GM12878 (cell line): ENCODE data around the gene MAN1A1. TPM values are rescaled to one million over a fixed set of nuclear protein-coding genes. Genes with fewer than 3 reads are reported as not detected.

ENCODE experiments used
- ATAC-seq: fragments of 200-7000 bp; cut with Tn5 transposase; 3 replicates; pipeline ENCODE4 v1.9.1; 2020; ENCODE audit warnings: mild to moderate bottlenecking, moderate library complexity
- BruUV-seq: library from RNA; stranded (reverse); fragments of 400-500 nt; replicated peaks from 2 replicates; lab custom pipeline; 2021; lab: Mats Ljungman, UMichigan
- CTCF ChIA-PET: fragments of 300-600 bp; sonication (Branson Sonifier 250); formaldehyde crosslinking; extraction: SDS; loops from one replicate; lab custom pipeline; 2021; ENCODE audit warnings: inconsistent platforms; lab: Yijun Ruan, JAX
- POLR2A ChIA-PET: fragments of 350-600 bp; formaldehyde crosslinking; extraction: SDS; loops from one replicate; lab custom pipeline; 2021; ENCODE audit warnings: inconsistent platforms; lab: Charles Lee
- RAD21 ChIA-PET: fragments of 300-600 bp; sonication (Branson Sonifier 250); formaldehyde crosslinking; loops from one replicate; lab custom pipeline; 2023; ENCODE audit warnings: antibody characterized with exemption; ENCODE audit not compliant: unreplicated experiment; lab: Charles Lee
- SMC1A ChIA-PET: fragments of 300-600 bp; sonication (Branson Sonifier 250); formaldehyde crosslinking; loops from one replicate; lab custom pipeline; 2023; ENCODE audit not compliant: unreplicated experiment, uncharacterized antibody; lab: Charles Lee
- DNase-seq: peaks from one replicate; pipeline ENCODE4 v3.0.0-alpha.2; 2011; ENCODE audit warnings: low read depth, low spot score
- FAIRE-seq: peaks from 3 replicates; lab custom pipeline; 2011; peaks lifted over from hg19 to GRCh38; lab: Jason Lieb, UNC
- H2AFZ ChIP-seq: 2 replicates; pipeline ENCODE4 v1.6.0; 2011; ENCODE audit warnings: low read depth, low read length, control low read depth; ENCODE audit not compliant: control insufficient read depth
- H3K27ac ChIP-seq: 2 replicates; pipeline ENCODE4 v1.5.1; 2011; ENCODE audit warnings: control low read depth; ENCODE audit not compliant: control insufficient read depth, insufficient read depth
- H3K27me3 ChIP-seq, 2 experiments: replicated peaks in 1 of 2; 2 replicates each; pipeline versions ENCODE4 v1.6.0 to v1.6.1; 2011; ENCODE audit warnings: low read length in 1 of 2; ENCODE audit not compliant: control insufficient read depth in 2 of 2, insufficient read depth in 2 of 2
- H3K36me3 ChIP-seq, 2 experiments: 2 replicates each; pipeline ENCODE4 v1.5.1; 2011; ENCODE audit warnings: low read length in 1 of 2; ENCODE audit not compliant: control insufficient read depth in 2 of 2, insufficient read depth in 2 of 2
- H3K4me1 ChIP-seq: 2 replicates; pipeline ENCODE4 v1.6.1; 2011; ENCODE audit warnings: mild to moderate bottlenecking, low read length, moderate library complexity, mixed read lengths; ENCODE audit not compliant: control insufficient read depth, insufficient read depth
- H3K4me2 ChIP-seq: 2 replicates; pipeline ENCODE4 v1.6.0; 2011; ENCODE audit warnings: control low read depth; ENCODE audit not compliant: control insufficient read depth, insufficient read depth
- H3K4me3 ChIP-seq: fragments of 200-600 bp; sonication (generic); 2 replicates; pipeline ENCODE4 v1.5.1; 2016
- H3K79me2 ChIP-seq: 2 replicates; pipeline ENCODE4 v1.6.0; 2011; ENCODE audit warnings: low read length; ENCODE audit not compliant: control insufficient read depth, insufficient read depth
- H3K9ac ChIP-seq: 2 replicates; pipeline ENCODE4 v1.8.0; 2011; ENCODE audit warnings: low read length, control low read depth, mixed read lengths; ENCODE audit not compliant: control insufficient read depth, insufficient read depth
- H3K9me3 ChIP-seq: replicated peaks from 3 replicates; pipeline ENCODE4 v1.5.1; 2011; ENCODE audit warnings: mild to moderate bottlenecking, low read length; ENCODE audit not compliant: control insufficient read depth, insufficient read depth
- H4K20me1 ChIP-seq: 2 replicates; pipeline ENCODE4 v1.6.0; 2011; ENCODE audit not compliant: control insufficient read depth, insufficient read depth
- BCL11A ChIP-seq: IDR thresholded peaks from 2 replicates; pipeline ENCODE4 v1.6.1; 2011; ENCODE audit warnings: low read depth, low read length
- CREB1 ChIP-seq: IDR thresholded peaks from 2 replicates; pipeline ENCODE4 v1.6.1; 2012; ENCODE audit warnings: low read depth, mild to moderate bottlenecking, inconsistent platforms
- GABPA ChIP-seq: IDR thresholded peaks from 2 replicates; pipeline ENCODE4 v1.6.1; 2014; ENCODE audit warnings: antibody characterized with exemption, low read depth, mild to moderate bottlenecking, inconsistent platforms
- HDAC6 ChIP-seq: fragments of 200-600 bp; sonication (generic); IDR thresholded peaks from one replicate; pipeline ENCODE4 v1.8.0; 2017; ENCODE audit warnings: antibody characterized with exemption; ENCODE audit not compliant: unreplicated experiment
- MEF2B ChIP-seq: fragments of 450-650 bp; IDR thresholded peaks from 2 replicates; pipeline ENCODE4 v1.6.1; 2018; ENCODE audit warnings: mild to moderate bottlenecking, moderate library complexity; ENCODE audit not compliant: partially characterized antibody, poor library complexity, severe bottlenecking
- MTA2 ChIP-seq: fragments of 450-650 bp; IDR thresholded peaks from 2 replicates; pipeline ENCODE4 v1.6.1; 2016; ENCODE audit warnings: low read depth, mild to moderate bottlenecking, moderate library complexity
- NR2C1 ChIP-seq: fragments of 450-650 bp; IDR thresholded peaks from 2 replicates; pipeline ENCODE4 v1.6.1; 2017; ENCODE audit warnings: antibody characterized with exemption, mild to moderate bottlenecking, moderate library complexity
- POLR2AphosphoS2 ChIP-seq: IDR thresholded peaks from 2 replicates; pipeline ENCODE4 v1.6.1; 2011; ENCODE audit warnings: low read depth, mild to moderate bottlenecking, low read length, improper control_type of control experiment, moderate library complexity
- RAD51 ChIP-seq: fragments of 450-650 bp; IDR thresholded peaks from 2 replicates; pipeline ENCODE4 v1.6.1; 2016; ENCODE audit warnings: moderate library complexity, mild to moderate bottlenecking, inconsistent platforms
- RBBP5 ChIP-seq: fragments of 200-600 bp; sonication (generic); conservative IDR thresholded peaks from 2 replicates; pipeline ENCODE4 v1.6.1; 2016
- RUNX3 ChIP-seq: IDR thresholded peaks from 2 replicates; pipeline ENCODE4 v1.6.1; 2012; ENCODE audit warnings: low read length, inconsistent platforms
- SIN3A ChIP-seq: IDR thresholded peaks from 2 replicates; pipeline ENCODE4 v1.6.1; 2012; ENCODE audit warnings: low read depth, low read length, improper control_type of control experiment
- ZNF274 ChIP-seq: IDR thresholded peaks from one replicate; pipeline ENCODE4 v1.8.0; 2011; ENCODE audit not compliant: insufficient read length, insufficient read depth
- WGBS: methylation state at CpG from one replicate; pipeline ENCODE4 v1.1.6; 2016; ENCODE audit warnings: low lambda C conversion rate; ENCODE audit not compliant: insufficient replicate concordance, insufficient coverage; ENCODE audit errors: missing lambda C conversion rate; 5-methylcytosine and 5-hydroxymethylcytosine counted together
- in situ Hi-C: fragments of 300-500 bp; cut with MboI; formaldehyde crosslinking; loops from 9 replicates; pipeline ENCODE4 v1.14.3; 2018; ENCODE audit warnings: mixed read lengths
- intact Hi-C: fragments of 100-400 bp; cut with micrococcal nuclease; formaldehyde crosslinking; loops from one replicate; pipeline ENCODE4 v1.14.2; 2022; ENCODE audit not compliant: unreplicated experiment
- polyA plus RNA-seq, 11 experiments: library from polyadenylated mRNA; depleted of rRNA in 4 of 11; unstranded in 6 of 11; stranded (reverse) in 5 of 11; fragments of >200 nt; fragmentation: Nextera tagmentation in 4 of 11; fragmentation: Illumina TruSeq in 1 of 11; extraction: Ambion mirVana in 4 of 11; extraction: Trizol in 1 of 11; gene quantifications; 1 replicate in 1 of 11; 2 replicates in 10 of 11; pipeline versions ENCODE4 v1.2.1 to v1.2.3, GENCODE V29; 2011 to 2016; ENCODE audit warnings: inconsistent platforms in 2 of 11, missing spikeins in 2 of 11, low read depth in 1 of 11
- total RNA-seq, 4 experiments: library from RNA; depleted of rRNA in 3 of 4; stranded (reverse); fragments of >200 nt in 3 of 4; fragmentation: Illumina TruSeq in 1 of 4; extraction: Trizol in 1 of 4; gene quantifications; 2 replicates each; pipeline versions ENCODE4 v1.2.1 to v1.2.3, GENCODE V29; 2013 to 2021
- TF ChIP-seq, protein P1 (sequence below): fragments of 450-650 bp; IDR thresholded peaks from 2 replicates; pipeline ENCODE4 v1.6.1; 2017; ENCODE audit warnings: low read depth, mild to moderate bottlenecking, moderate library complexity
- TF ChIP-seq, protein P2 (sequence below): fragments of 150-350 bp; IDR thresholded peaks from 2 replicates; pipeline ENCODE4 v1.6.1; 2016; ENCODE audit warnings: low read depth, low read length
- TF ChIP-seq, protein P3 (sequence below): IDR thresholded peaks from 2 replicates; pipeline ENCODE4 v1.6.1; 2012; ENCODE audit warnings: low read depth, low read length, improper control_type of control experiment
- TF ChIP-seq, protein P4 (sequence below): IDR thresholded peaks from 2 replicates; pipeline ENCODE4 v1.6.1; 2011; ENCODE audit warnings: low read depth, low read length, improper control_type of control experiment, borderline replicate concordance

Gene MAN1A1
- total and polyA plus RNA-seq, 10 of the 15 experiments (the other 5 are each of a cell fraction or from before 2014, with no cell fraction given), result 5.4 to 28.1 (median 19.5) TPM

DNA sequence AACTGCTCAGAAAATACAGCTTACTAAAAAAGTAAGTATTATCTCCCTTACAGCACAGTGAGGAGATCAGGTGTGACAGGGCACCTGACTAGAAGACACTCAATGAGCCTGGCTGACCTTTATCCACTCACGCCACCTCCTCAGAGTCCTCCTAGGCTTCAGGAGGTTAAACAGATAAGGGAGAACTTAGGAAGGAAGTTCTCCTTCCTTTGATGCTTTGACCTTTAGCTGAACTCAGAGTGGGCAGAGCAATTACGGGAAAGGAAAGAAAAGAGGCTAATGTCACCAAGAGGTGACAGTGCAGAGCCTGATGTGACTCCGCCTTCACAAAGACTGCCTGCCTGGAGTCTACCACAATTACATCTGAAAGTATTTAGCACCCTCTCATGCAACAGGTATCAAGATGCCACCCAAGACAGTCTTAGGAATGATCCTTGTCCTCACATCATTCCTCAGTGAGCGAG is 36.7 kb downstream of the MAN1A1 start (continued):
- TF ChIP-seq MTA2 (peak; percentile 16; the same call in 1 of the 2 replicates), ZNF274 (no peak), RUNX3 (no peak), HDAC6 (peak; percentile 39), RAD51 (peak; percentile 70), CREB1 (no peak), GABPA (no peak), NR2C1 (peak; percentile 48; the same call in 1 of the 2 replicates), BCL11A (no peak)
- TF ChIP-seq, protein P1, sequence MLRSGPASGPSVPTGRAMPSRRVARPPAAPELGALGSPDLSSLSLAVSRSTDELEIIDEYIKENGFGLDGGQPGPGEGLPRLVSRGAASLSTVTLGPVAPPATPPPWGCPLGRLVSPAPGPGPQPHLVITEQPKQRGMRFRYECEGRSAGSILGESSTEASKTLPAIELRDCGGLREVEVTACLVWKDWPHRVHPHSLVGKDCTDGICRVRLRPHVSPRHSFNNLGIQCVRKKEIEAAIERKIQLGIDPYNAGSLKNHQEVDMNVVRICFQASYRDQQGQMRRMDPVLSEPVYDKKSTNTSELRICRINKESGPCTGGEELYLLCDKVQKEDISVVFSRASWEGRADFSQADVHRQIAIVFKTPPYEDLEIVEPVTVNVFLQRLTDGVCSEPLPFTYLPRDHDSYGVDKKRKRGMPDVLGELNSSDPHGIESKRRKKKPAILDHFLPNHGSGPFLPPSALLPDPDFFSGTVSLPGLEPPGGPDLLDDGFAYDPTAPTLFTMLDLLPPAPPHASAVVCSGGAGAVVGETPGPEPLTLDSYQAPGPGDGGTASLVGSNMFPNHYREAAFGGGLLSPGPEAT, result 0 out of 2 replicates have a peak, but pooled peaks have one; percentile 40

DNA sequence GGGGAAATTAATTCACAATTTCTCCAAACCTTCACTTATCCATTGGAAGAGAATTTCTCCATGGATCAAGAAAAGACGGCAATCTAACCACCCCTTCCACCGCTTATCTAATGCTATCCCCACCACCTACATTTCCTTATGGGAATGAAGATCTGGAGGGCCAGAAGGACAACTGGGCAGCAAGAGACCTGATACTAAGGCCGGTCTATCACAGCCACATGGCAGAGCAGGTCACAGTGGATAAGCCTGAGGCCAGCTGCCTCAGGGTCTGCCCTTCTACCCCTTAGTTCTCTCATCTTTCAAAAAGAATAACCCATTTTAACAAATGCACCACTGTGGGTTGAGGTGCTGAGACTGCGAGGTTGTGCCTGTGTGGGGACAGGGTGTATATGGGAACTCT is 37.1 kb downstream of the MAN1A1 start:
- H3K36me3 ChIP-seq, result no peaks in the 10 kb centered on the region
- no peak overlapping the region for H3K4me3 ChIP-seq
- ChIA-PET RAD21 (interaction anchor here (1.2 to 14.2 kb wide), 8 partner anchors 8 to 162 kb away, joined by 4 to 414 read pairs (median 26); no protein-coding TSS in a partner anchor), SMC1A (interaction anchor here (1.0 to 10.5 kb wide), 14 partner anchors 8 to 164 kb away, joined by 3 to 359 read pairs (median 4); no protein-coding TSS in a partner anchor), POLR2A (interaction anchor here (1.2 to 9.1 kb wide), 6 partner anchors 11 to 140 kb away, joined by 3 to 114 read pairs (median 54); no protein-coding TSS in a partner anchor), CTCF (interaction anchor here (0.5 to 7.1 kb wide), 9 partner anchors 10 to 429 kb away, joined by 3 to 62 read pairs (median 7); no protein-coding TSS in a partner anchor)
- BruUV-seq, result no TSS peak
- peaks cover 5% of the 10 kb centered on the region for H3K79me2 ChIP-seq
- no peak for FAIRE-seq
- in situ Hi-C loops, result no loop called here
- peak overlapping the region; percentile 1; the same call in 1 of the 2 replicates for H2AFZ ChIP-seq
- H3K9me3 ChIP-seq, result no peaks in the 10 kb centered on the region
- peak overlapping the region; percentile 73 for H3K27ac ChIP-seq
- intact Hi-C loops, result loop anchor here (5.0 to 10.0 kb wide), 2 partner anchors 90 to 418 kb away; partner anchors contain the start of gene ASF1A
- no peak for DNase-seq
- no peaks in the 10 kb centered on the region for H4K20me1 ChIP-seq
- 65% methylated on average over 4 of the region's 4 CpGs for WGBS
- peaks cover 28% of the 10 kb centered on the region for H3K4me1 ChIP-seq
- ATAC-seq, result no peak
- H3K4me2 ChIP-seq, result peak overlapping the region; percentile 35; the same call in 1 of the 2 replicates
- no peak overlapping the region for H3K9ac ChIP-seq
- no peaks in the 10 kb centered on the region for H3K27me3 ChIP-seq
- TF ChIP-seq, protein P2, sequence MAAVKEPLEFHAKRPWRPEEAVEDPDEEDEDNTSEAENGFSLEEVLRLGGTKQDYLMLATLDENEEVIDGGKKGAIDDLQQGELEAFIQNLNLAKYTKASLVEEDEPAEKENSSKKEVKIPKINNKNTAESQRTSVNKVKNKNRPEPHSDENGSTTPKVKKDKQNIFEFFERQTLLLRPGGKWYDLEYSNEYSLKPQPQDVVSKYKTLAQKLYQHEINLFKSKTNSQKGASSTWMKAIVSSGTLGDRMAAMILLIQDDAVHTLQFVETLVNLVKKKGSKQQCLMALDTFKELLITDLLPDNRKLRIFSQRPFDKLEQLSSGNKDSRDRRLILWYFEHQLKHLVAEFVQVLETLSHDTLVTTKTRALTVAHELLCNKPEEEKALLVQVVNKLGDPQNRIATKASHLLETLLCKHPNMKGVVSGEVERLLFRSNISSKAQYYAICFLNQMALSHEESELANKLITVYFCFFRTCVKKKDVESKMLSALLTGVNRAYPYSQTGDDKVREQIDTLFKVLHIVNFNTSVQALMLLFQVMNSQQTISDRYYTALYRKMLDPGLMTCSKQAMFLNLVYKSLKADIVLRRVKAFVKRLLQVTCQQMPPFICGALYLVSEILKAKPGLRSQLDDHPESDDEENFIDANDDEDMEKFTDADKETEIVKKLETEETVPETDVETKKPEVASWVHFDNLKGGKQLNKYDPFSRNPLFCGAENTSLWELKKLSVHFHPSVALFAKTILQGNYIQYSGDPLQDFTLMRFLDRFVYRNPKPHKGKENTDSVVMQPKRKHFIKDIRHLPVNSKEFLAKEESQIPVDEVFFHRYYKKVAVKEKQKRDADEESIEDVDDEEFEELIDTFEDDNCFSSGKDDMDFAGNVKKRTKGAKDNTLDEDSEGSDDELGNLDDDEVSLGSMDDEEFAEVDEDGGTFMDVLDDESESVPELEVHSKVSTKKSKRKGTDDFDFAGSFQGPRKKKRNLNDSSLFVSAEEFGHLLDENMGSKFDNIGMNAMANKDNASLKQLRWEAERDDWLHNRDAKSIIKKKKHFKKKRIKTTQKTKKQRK, result no peak
- TF ChIP-seq SIN3A (no peak), MEF2B (no peak), POLR2AphosphoS2 (no peak), RBBP5 (no peak)
- TF ChIP-seq, protein P3, sequence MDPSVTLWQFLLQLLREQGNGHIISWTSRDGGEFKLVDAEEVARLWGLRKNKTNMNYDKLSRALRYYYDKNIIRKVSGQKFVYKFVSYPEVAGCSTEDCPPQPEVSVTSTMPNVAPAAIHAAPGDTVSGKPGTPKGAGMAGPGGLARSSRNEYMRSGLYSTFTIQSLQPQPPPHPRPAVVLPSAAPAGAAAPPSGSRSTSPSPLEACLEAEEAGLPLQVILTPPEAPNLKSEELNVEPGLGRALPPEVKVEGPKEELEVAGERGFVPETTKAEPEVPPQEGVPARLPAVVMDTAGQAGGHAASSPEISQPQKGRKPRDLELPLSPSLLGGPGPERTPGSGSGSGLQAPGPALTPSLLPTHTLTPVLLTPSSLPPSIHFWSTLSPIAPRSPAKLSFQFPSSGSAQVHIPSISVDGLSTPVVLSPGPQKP, result no peak
- TF ChIP-seq, protein P4, sequence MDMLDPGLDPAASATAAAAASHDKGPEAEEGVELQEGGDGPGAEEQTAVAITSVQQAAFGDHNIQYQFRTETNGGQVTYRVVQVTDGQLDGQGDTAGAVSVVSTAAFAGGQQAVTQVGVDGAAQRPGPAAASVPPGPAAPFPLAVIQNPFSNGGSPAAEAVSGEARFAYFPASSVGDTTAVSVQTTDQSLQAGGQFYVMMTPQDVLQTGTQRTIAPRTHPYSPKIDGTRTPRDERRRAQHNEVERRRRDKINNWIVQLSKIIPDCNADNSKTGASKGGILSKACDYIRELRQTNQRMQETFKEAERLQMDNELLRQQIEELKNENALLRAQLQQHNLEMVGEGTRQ, result no peak
